ENCODE results near the gene MAT2A.
"Not testable (repeated sequence)": the region's sequence is repeated elsewhere in the genome, so short reads cannot be mapped to it uniquely, and the experiment has no call there.

MAT2A gene

GRCh38 chr2:85579266-85579935 lies 40.4 kb downstream of the MAT2A start:
- no peak for DNase-seq (ENCODE audit: low read depth in 3 of 3)

DNA sequence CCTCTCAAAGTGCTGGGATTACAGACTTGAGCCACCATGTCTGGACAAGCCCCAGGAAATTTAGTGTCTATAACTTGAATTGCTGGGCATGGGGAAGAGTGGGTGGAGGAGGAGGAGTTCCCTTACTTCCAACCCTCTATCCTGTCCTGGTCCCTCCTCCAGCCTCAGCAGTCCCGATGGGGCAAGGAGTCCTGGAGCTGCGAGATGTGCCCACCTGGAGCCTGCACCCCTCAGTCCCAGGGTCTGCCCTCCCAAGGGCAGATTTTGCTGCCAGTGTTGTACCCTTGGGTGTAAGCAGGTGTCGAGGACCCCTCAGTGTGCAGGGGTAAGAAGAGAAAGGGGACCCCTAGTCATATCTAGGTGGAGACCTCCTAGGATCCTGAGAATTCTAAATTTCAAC lies 41.2 kb downstream of the MAT2A start:
- no peak for DNase-seq (ENCODE audit: low read depth in 3 of 3)

DNA sequence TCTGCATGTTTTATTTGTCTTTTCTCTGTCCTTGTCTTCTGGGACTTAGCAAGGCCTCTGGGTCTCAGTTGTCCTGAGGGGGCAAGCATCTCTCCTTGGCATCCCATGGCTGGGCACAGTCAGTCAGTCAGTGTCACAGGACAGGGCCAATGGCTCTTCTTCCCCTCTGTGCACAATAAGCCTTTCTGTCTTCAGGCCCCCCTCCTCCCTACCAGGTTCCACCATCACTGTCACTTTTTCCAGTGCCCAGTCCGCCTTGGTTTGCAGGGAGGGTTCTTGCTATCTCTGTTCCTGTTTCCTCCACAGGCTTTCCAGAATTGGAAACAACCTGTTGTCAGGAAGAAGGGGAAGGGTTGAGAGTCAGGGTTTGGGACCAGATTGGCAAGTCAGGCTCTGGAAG lies 43.5 kb downstream of the MAT2A start:
- no peak for DNase-seq (ENCODE audit: low read depth in 3 of 3)

GRCh38 chr2:85583667-85584353 lies 44.8 kb downstream of the MAT2A start:
- DNase-seq (ENCODE audit: low read depth in 3 of 3) = no peak

DNA sequence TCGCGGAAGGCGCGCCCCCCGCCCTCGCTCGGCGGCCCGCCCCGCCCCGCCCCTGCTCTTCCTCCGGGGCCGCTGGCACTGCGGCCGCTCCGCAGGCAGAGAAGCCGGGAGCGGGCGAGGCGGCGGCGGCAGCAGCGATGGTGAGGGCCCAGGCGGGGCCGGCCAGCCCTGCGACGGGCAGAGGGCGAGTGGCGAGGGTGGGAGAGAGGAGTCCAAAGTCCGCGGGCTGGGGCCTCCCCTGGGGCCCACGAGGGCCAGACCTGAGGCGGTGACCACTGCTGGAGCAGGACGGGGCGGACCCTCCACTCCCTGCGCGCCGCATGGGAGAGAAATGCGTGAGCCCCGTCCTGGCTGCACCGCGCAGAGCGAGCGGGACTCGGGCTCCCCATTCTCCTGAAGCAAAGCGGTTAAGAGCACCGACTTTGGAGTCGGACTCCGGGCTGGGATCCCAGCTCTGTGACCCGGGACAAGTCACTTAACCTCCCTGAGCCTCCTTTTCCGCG lies 45.4 kb downstream of the MAT2A start, which contains the start of gene VAMP5:
Gene VAMP5 (plus strand): TSS at position 78 of the 503 bp plus-strand sequence. CDS start 60 bp downstream, at position 138.
- DNase-seq (ENCODE audit: low read depth in 3 of 3) = no peak

DNA sequence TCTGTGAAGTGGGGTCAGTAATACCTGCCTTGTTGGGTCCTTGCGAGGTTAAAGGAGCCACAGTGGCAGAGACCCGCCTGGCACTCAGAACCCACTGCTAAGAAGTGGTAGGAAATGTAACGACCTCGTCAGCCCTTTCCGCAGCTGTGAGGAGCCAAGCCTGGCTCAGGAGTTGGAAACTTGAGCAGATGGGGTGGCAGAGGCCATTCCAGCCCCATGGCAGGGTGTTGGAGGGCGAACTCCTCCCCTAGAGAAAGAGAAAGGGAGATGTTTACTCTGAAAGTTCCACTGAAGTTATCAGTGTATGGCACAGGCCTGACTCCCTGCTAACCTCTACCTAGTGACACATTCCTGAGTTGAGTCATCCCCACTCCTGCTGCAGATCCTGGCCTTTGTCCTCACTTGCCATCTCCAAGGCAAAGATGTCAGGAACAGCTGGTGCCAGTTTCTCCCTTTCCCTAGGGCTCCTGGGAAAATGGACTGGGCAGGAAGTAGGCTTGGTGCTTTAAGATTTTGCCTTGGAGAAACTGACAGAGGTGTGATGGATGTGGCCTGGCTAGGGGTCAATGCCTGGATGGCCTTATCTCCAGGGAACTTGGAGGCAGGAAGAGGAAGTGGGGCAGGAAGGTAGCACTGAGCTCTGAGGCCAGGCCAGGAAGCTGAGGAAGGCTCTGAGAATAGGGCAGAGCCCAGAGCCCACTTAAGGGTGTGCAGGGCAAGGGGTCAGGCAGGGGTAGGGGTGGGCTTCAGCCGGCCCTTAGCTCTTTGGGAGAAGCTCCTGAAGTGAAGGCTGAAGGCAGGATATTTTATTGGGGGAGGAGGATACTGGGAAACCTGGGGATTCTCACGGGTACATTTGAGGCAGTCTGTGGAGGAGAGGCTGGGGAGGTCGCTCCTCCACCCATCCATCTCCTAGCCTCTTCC lies 46.2 kb downstream of the MAT2A start:
- no peak for DNase-seq (ENCODE audit: low read depth in 3 of 3)

- no peak for DNase-seq (ENCODE audit: low read depth in 3 of 3)
Measured at GRCh38 chr2:85585781-85586105, 46.8 kb downstream of the MAT2A start.

DNA sequence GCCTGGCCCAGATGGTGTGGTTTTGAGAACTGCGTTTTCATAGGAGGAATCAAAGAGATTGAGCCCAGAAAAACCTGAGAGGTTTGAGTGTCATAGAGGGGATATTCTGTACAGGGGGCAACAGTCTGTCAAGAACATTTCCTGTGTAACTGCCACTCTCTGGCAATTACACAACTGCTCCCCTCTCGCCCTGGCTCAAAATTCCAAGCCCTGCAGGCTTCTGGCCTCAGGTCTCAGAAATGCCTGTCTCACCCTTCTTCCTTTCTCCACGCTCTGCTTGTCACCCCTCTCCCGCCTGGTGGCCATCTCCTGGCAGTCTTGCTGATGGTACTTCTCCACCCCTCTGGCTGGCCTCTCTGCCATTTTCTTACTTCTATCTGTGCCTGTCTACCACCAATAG lies 49.3 kb downstream of the MAT2A start:
- DNase-seq (ENCODE audit: low read depth in 3 of 3) = no peak

DNA sequence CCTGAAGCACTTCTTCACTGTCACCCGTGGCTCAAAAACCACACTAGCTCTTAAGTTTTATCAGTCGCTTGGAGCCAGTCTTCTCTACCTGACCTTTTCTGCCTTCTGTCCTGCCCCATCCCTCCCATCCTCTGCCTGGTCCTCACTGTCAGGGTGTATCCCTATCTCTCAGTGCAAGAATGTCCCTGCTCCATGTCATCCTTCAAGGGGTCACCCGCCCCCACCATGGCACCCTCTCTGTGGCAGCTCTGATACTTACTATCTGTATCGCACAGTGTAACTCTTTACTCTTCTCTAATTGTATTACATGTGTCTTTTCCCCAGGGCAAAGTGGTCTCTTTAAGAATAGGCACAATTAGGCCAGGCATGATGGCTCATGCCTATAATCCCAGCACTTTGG lies 49.7 kb downstream of the MAT2A start:
- DNase-seq (ENCODE audit: low read depth in 3 of 3) = no peak

DNA sequence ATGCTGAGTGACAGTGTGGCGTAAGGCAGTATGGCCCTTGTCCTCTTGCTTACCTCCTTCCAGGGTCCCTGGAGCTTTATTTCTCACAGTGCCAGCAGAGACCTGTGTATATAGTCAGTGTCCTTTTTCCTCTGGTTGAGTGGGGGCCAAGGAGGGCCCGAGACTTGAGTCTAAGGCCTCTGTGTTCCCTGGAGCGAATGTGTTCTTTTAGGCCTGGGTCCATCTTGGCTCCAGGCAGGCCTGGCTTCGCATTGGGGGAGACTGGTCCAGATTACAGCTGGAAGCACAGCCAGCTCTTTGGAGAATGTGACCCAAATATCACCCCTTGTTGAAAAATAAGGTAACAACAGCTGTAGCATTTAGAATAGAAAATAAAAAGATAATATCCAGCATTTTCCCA lies 50.2 kb downstream of the MAT2A start:
- DNase-seq (ENCODE audit: low read depth in 3 of 3) = no peak

- DNase-seq (ENCODE audit: low read depth in 3 of 3) = no peak
Measured at GRCh38 chr2:85589982-85590791, 51.2 kb downstream of the MAT2A start.

DNA sequence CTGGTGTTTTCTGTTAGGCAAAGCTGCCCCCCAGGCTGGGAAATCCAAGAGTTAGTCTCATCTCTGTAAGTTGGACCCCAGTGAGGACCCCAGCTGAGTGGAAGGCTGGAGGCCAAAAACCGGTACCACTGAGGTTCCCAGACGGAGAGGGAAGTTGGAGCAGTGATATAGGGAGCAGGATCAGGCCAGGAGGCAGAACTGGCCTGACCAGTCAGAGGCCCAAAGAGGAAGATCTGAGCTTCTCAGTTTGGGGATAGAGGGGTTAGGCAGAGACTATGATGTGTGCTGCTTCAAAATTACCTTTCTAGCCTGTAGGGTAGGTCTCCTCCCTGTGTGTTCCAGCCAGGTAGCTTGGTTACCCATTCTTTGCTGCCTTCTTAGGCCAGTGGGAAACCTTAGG lies 52.0 kb downstream of the MAT2A start:
- no peak for DNase-seq (ENCODE audit: low read depth in 3 of 3)

DNA sequence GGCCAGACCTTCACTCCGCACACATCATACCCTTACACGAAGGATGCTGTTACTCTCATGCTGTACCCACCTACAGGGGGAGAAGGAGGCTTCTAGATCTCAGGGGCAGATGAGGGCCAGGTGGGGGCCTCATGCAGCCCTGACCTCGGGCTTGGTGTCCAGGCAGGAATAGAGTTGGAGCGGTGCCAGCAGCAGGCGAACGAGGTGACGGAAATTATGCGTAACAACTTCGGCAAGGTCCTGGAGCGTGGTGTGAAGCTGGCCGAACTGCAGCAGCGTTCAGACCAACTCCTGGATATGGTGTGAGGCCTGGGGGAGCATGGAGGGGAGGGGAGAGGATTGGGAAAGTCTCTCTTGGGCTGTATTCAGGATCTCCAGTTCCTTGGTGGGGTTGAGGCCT lies 52.6 kb downstream of the MAT2A start:
- no peak for DNase-seq (ENCODE audit: low read depth in 3 of 3)

DNA sequence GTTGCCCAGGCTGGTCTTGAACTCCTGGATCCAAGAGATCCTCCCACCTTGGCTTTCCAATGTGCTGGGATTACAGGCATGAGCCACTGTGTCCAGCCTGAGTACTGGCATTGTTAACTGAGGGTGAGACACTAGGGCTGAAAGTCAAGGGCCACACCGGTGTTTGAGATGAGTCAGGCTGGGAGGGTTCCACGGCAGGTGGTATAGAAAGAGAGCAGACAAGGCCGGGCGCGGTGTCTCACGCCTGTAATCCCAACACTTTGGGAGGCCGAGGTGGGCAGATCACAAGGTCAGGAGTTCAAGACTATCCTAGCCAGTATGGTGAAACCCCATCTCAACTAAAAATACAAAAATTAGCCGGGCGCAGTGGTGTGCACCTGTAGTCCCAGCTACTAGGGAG lies 53.3 kb downstream of the MAT2A start:
- not testable (repeated sequence) for DNase-seq (ENCODE audit: low read depth in 3 of 3)

DNA sequence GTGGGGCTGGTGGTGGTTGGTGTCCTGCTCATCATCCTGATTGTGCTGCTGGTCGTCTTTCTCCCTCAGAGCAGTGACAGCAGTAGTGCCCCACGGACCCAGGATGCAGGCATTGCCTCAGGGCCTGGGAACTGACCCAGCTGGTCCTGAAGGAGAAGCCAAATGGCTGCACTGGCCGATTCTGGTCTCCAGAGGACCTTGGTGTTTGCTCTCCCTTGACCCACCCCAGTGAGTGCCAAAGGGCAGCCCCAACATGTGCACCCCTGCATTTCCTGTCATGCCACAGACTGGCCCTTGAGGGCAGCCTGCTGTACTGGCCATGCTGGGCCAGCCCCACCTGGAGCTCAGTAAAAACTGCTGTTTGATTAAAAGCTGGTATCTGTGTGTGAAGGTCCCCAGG lies 54.1 kb downstream of the MAT2A start:
- DNase-seq (ENCODE audit: low read depth in 3 of 3) = no peak
